ENCODE results near the gene ZNF438.

The ZNF438 gene

DNA sequence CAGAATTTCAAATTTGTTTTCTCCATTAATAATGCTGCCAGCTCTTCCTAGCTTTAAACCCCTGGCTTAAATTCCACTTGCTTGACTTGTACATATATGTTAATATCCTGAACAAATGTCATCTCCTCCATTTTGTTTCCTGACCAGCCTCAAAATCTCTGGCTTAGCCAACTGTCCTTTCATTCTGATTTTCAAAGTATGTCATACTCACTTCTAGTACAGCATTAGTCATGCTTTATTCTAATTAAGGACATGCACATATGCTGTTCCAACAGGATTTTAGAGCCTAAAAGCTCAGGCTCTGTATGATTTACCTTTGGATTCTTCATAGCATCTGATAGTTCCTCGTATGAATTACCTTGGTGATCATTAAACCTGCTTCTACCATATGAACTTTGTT lies 158.3 kb downstream of the ZNF438 start:
- DNase-seq, result no peak

DNA sequence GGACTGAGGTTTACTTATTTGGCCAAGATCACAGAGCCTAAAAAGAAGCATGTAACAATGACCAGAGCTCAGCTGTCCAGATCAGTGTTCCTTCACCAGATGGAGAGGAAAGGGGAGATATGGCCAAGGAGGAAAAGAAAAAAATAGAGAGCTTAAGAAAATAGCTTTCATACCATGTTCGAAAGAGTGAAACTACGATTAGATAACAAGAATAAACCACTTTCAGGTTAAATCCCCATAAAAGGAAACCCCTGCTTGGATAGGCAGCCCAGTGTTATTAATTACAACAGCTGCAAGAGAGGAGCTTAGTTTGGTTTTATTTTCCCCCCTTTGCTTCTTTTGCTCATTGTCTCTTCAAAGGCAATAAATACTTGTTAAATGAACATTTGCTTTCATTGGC lies 160.8 kb downstream of the ZNF438 start:
- no peak for DNase-seq

DNA sequence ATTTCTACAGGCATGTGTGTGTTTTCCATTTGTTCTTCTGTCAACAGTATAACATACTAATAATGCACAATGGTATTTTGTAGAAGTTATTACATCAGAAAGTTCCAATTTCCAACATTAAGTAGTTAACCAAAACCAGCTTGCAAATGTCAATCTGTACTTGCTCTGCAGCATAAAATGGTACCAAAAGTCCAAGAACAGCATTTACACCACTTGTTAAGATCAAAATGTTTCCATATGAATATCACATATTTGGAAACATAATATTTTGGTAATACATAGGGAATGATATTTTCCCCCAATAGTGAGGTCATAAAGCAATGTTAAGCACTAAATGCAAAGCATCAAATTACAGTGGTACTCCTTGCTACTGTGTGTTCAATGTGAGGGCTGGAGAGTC lies 162.1 kb downstream of the ZNF438 start:
- no peak for DNase-seq

DNA sequence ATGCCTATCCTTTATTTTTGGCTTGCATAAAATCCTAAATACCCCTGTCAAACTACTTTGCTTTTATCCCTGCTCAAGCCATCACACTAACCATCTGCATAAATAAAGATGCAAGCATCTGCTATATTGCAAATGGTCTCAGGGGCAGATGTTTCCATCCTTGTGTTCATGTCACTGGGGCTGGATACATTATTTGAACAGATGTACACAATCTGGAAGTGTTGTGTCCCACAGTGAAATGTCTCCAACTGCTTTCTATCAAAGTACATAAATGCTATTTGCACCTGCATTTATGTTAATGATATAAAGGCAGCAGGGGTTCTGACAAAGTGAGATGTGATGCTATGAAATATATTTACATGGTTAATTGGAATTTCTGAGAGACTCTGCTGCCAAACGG lies 163.1 kb downstream of the ZNF438 start:
- DNase-seq, result no peak

DNA sequence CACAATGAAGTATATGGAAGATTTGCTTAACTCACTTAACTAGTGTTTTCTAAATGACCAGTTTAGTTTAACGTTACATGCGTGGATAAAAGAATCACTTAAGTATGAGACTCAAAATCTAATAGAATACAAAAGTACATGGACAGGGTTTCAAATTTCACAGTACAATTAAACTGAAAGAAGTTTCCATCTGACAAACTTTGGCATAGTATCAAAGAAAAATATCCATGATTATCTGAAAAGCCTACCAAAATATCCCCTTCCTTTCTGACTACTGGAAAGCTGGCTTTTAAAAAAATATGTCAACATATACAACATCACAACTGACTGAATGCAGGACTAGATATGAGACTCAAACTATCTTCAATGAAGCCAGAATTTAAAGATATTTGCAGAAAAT lies 164.8 kb downstream of the ZNF438 start:
- DNase-seq, result no peak

DNA sequence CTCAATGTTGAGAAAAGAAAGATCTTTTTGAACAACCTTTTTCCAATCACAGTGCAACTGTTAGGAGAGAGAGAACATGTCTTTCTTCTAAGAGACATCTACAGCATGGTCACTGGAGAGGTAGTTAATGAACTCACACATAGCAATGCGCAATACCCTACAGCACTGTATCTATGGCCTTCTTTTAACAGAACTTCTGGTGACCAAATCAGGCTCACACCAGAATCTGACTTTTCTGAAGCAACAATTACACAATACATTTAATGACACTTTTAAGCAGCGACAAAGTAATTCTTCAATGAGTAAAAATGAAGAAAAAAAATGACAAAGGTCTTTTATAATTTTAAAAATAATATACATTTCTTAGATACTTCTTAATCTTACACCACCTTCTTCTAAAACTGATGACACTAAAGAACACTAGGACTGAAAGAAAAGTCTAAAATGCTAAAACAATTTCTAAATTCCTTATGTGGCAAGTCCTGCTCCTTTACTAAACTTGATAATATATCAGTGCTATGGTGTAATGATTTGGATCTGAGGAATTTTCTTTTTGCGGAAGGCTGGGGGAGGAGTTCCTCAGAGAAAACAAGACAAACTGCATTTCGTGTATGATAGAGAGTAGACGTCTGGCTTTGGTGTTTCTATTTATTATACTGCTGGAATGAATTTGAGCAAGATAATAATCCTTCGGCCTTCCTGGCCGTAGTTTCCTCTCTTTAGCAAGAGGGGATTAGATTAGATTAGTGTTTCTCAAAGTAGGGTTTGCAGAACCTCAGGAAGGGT lies 166.3 kb downstream of the ZNF438 start:
- DNase-seq, result no peak

DNA sequence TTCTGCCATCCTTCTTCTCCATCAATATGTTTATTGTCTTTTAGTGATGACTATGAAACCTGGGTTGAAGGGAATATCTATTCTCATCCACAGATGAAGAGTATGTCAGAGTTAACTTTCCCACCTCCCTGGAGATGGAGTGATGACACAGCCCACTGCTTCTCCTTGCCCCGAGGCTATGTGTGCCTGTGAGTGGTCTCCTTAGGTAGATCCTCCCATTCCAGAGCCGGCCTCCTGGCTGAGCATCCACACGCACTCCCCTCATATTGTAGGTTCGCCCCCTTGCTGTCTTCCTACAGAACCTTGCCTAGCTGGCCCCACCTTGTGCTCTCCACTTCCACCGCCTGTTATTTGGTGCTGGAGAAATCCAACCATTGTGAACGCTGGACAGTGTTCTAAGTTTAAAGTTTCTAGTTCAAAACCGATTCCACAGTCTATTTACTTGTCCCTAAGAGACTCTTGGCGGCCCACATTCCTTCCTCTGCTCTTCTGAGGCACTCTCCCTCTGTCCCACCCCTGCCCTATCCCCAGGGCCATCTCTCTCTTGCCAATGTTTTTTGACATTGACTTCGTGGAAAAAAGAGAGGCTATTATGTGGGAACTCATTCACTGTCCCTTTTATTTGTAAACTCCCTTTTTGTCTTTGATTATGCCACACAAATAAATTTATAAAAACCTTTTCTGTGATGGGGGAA lies 168.0 kb downstream of the ZNF438 start:
- DNase-seq, result no peak

DNA sequence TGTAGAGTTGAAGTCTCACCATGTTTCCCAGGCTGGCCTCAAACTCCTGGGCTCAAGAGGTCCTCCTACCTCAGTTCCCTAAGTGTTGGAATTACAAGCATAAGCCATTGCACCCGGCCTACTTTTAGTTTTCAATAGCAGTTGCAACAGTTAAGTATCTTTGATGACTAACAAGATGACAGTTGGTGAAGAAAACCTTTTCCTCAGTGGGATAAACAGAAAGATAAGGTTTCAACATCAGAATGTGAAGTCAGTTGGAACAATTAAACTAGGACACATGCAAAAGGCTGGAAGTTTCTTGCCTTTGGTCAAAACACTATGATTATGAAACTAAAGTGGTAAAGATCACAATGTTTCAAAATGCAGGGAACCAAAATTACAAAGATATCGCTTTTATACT lies 169.2 kb downstream of the ZNF438 start:
- DNase-seq, result no peak

DNA sequence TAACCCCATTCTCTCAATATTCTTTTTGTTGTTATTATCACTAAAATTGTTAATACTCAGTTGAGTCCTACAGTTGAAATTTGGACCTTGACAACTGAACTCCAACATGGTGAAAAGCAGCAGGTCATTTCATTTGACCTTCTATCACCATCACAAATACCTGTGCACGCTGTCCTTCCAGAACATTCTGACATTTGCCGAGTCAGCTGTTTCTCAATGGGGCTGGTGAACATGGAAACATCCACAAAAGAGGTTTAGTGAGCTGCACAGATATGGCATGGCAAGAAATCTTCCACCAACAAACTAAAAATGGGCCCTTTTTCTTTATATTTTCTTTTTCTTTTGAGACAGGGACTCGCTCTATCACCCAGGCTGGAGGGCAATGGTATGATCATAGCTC lies 169.7 kb downstream of the ZNF438 start:
- no peak for DNase-seq

DNA sequence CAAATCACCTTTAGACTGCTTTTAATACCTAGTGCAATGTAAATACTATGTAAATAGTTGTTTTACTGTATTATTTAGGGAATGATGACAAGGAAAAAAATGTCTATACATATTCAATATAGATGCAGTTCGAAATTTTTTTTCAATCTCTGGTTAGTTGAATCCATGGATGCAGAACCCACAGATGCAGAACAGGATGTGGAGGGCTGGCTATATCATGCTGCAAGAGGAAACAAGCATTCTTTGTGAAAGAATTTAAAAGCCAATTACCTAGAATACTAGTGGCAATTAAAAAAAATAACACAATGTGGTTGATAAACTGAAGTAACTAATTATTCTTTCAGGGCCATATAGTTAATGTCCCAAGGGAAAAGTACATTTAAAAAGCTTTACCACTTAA lies 170.4 kb downstream of the ZNF438 start:
- no peak for DNase-seq

DNA sequence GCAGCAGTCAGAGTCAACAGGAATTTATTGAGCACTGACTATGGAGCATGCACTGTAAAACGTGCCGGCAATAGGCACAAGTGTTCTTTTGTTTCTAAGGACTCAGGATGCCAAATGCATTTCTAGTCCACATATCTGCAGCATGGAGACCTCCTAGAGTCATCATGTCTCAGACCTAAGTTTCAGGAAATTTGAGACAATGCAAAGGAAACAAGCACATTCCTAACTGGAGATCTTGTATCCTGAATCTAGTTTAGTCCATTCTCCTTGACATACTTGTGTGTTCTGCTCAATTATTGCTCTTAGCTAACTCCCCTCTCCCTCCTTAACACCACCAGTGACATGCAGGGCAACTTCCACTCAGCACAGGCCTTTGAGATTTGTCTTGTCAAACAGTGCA lies 173.2 kb downstream of the ZNF438 start:
- no peak for DNase-seq

DNA sequence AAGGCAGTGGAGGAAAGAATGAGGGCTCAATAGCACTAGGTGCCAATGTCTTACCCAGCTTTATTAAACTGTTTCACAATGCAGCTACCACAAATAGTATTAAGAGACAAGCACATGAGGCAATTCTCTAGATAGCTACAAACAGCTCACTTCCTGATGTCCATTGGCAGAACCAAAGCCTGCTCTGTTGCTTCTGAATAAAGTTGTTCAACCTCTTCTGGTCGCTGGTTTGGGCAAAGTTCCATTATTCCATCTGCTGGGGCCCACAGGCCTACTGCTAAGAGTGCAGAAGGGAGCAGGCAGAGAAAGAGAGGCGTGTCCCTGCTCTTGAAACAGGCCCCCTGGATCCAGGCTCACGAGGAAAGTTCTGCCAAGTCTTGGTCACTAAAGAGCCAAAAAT lies 173.9 kb downstream of the ZNF438 start:
- DNase-seq, result no peak

DNA sequence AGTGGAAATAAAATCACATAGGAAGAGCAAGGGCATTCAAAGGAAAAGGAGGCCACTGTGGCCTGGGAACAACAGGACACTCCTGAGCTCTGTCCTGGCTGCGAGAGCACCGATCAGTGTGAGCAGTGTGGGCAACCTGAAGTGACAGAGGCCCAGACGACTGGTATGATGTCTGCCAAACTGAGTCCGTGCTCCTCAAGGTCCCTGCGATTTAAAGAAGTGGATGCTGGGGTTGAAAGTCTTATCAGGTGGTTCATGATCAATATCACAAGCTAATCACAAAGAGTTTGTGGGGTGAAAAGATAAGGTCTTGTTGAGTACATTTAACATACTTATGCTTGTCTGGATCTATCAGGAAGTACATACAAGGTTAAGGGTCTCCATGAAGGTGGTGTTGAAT lies 176.5 kb downstream of the ZNF438 start:
- no peak for DNase-seq

DNA sequence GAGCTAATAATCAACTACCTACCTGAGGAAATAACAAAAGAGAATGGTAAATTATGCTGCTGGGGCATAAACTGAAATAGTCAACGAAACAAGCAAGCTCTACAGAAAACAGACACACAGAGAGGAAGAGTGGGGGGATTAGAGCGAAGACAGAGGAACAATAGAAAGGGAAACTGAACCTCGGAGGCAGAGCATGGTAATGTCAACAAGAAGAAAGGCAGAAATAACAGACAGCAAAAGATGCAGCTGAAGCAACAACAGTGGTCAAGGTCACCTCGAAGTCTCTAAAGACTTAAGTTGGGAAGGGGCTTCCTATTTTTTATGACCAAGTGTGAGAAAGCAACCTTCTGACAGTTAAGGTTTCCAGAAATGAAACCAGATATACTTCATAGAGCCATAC lies 177.0 kb downstream of the ZNF438 start:
- no peak for DNase-seq

DNA sequence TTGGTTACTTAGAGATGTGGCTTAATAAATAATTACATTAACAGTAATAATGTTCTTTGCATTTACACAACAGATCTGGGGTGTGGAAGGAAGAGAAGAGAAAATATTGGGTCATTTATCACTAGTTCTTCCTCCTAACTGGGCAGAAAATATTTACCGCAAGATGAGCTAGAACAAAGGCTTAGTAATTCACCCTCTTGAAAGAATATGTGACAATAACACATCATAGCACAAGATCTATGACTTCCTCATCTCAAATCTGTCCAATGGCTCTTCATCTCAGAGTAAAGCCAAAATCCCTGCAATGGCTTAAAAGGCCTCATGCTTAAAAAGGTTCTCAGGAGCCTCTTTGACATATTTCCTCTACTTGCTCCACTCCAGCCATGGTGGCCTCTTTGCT lies 178.6 kb downstream of the ZNF438 start:
- no peak for DNase-seq

DNA sequence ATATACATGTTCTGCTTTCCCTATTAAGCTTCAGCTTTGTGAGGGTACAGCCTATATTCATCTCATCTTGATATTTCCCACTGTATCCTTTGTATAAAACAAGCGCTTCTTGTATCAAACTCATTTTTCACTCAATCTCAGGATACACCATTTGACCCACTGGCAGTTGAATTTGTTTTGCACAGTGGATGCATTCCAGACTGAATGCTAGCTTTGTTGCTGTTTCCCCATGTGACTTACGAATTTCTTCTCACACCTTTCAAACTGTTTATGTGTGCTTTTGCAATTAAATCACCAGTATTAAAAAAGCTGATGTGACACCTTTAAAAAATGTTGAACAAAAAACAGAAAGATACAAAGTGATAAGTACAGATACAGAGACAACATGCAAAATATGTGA lies 180.9 kb downstream of the ZNF438 start:
- no peak for DNase-seq

DNA sequence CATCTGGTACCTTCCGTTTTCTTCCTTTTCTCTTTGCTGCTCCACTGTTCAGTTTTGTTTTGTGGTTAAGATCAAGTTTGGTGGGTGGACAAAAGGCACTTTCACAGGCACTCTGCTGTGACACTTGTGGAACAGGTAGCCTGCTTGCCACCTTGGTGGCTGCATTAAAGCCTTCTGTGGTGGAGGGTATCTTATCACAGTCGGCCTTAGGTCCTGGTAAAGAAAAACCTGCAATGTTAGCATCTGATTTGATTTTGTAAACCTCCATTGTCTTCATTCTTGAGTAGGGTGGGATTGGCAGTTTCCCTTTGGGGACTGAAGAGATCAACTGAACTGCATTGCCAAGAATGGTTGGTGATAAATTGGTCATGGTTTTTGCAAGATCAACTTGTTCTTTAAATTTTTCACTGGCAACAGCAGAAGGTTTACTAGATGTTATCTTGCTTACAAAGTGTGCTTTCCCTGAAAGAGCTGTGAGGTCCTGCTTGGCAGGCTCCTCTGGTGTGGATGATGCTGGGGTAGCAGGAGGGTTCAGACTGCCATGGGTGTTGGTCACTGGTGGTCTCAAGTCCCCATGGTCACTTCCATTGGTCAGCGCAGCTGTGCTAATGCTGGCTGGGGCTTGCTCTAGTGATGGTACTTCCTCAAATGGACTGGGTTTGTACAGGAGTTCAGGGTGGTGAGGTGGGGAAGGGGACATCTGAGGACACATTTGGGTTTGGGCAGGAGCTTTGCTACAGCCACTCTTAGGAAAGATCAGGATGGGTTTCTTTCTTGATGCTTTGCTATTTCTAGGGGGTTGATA lies 182.2 kb downstream of the ZNF438 start:
- no peak for DNase-seq

DNA sequence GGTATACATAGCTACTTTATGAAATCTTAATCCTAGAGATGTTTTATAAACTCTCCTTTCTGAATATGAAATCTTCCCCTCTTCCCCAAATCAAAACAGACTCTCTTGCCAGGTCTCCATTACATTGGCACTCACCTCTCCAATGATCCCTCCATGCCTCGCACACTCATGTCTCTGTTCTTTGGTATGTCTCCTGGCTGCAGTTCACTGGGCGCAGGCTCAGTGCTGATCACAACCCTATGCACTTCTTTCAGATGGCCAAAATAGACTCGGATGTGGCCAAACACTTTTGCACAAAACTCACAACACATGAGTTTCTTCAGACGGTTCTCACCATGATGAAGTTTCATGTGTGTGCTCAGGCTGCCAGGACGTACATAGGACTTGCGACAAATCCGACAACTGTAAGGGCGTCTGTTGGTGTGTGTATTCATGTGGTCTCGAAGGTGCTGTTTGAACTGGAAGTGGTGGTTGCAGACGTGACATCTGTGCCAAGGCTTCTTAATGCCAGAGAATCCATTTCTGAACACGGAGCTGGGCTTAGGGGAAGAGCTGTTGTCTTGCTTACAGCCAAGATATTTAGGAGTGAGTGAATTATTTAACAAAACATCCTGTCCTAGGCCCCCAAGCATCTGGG lies 183.2 kb downstream of the ZNF438 start:
- DNase-seq, result no peak

DNA sequence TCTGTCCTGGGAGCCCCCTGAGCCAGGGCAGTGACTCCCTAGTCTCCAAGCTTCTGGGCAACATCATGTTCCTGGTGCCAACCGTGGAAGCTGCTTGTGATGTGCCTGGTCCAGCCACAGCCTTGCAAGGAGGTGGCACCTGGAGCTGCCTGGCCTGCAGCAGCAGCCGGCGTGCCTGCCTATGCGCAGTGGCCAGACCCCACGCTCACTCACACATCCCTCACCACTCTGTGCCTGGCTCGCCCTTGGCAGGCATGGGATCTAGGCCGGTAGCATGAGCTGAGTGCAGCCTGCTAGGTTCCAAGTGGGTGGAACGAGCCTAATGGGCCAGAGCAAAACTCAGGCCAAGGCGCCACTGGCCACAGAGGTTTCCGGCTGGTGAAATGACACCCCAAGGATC lies 184.0 kb downstream of the ZNF438 start:
- DNase-seq, result no peak

DNA sequence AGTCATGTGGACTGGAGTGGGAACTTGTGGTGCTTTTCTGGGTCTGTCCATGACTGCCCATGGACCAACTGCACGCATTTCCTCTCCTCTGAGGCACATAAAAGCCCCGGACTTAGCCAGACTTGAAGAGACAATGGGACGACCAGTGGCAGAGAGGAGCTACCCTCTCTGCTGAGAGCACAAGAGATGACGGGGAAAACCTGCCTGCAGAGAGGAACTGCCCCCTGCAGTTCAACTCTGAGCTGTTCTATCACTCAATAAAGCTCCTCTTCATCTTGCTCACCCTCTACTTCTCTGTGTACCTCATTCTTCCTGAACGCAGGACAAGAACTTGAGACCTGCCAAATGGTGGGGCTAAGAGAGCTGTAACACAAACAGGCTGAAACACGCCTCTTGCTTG lies 184.5 kb downstream of the ZNF438 start:
- no peak for DNase-seq

DNA sequence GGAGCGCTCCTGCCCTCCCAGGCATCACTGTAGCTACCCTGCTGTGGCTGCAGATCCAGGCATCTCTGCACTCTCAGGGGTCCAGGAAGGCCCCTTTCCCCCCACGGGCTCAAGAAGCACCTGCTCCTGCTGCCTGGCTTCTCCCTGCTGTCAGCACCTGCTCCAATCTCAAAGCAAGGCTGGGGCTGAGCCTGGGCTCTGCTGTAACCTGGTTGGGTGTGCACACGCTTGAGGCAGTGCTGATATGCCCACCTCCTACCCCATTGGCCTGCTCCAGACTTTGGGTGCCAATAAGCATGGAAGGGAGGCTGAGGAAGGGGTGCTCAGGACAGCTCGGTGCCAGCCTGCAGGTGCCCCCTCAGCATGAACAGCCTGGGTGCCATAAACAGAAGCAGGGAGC lies 185.0 kb downstream of the ZNF438 start:
- no peak for DNase-seq

DNA sequence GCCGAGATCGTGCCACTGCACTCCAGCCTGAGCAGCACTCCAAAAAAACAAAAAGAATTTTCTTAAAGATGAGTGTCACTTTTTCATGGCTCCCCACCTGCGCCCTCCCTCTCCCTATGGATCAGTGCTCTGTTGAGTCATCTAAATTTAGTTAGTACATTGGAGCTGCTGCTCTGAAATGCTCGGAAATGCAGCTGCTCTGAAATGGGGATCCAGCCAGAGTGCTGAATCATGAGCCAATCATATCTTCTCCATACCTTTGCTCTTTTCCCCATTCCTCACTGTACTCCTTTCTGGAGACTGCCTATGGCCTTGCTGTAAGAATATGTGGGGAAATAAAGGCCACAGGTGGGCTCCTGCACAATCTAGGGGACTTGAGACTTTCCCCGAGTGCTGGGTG lies 188.8 kb downstream of the ZNF438 start:
- DNase-seq, result no peak

DNA sequence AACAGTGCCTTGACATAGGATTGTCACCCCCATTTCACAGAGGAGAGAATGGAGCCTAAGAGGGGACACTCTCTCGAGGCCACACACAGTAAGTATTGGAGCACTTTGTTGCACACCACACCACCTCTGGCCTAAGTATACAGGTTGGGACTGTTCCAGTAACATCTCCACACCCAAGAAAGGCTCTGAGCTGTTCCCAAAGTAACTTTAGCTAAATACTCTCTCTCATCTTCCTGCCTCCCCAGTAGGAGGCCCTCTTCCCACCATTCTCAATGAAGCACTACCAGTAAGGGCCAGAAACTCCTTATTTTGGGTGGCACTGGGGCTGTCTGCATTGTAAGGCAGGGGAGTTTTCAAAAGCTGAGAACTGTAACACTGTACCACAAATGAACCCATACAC lies 189.5 kb downstream of the ZNF438 start:
- DNase-seq, result no peak

All from DMS79 (cell line).